SIG-M5 treated with dmso at 0.1 percent for 504 hours (cell line): ENCODE results near the gene RRBP1.

Experiments
- DNase-seq: peaks from one replicate; lab custom pipeline; 2025; ENCODE audit not compliant: unreplicated experiment; lab: John Stamatoyannopoulos, UW

RRBP1 gene

GRCh38 chr20:17624551-17625245 lies 57.3 kb downstream of the RRBP1 start:
- no peak for DNase-seq

- DNase-seq = no peak
Observed at GRCh38 chr20:17624070-17624469, 58.0 kb downstream of the RRBP1 start.

DNA sequence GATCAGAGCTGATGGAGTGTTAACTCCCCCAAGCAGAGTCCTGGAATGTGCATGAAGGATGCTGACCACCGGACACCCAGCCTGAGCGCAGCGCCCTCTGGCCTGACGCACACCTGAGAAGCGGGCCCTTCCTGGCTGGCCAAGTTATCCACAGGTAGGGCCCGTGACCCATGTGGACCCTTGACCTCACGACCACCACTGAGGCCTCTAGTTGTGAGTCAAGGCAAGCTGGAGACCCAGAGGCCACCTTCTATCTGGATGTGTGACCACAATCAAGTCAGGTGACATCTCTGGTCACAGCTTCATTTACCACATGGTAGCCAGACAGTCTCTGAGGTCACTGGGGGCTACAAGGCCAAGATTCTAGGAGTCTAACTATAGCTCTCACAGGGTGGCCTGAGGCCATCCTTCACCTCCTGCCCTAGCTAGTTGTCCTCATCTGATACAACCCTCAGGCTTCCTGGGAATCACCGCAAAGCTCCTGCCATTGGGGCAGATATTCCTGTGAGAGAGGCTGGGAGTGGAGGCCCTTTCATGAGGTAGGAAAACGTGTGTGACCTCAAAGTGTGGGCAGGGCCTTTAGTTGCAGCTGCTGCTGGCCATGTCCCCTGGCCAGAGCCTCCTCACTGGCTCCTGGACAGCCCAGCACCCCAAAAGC lies 59.1 kb downstream of the RRBP1 start:
- DNase-seq = no peak

GRCh38 chr20:17622086-17622850 lies 59.8 kb downstream of the RRBP1 start:
- no peak for DNase-seq

GRCh38 chr20:17621229-17621968 lies 60.6 kb downstream of the RRBP1 start:
- no peak for DNase-seq

GRCh38 chr20:17620371-17621228 lies 61.4 kb downstream of the RRBP1 start:
- no peak for DNase-seq

- no peak for DNase-seq
Observed at GRCh38 chr20:17619351-17620093, 62.5 kb downstream of the RRBP1 start.

- DNase-seq = no peak
Observed at GRCh38 chr20:17618673-17619013, 63.4 kb downstream of the RRBP1 start.

- no peak for DNase-seq
Observed at GRCh38 chr20:17617868-17618672, 64.0 kb downstream of the RRBP1 start.

DNA sequence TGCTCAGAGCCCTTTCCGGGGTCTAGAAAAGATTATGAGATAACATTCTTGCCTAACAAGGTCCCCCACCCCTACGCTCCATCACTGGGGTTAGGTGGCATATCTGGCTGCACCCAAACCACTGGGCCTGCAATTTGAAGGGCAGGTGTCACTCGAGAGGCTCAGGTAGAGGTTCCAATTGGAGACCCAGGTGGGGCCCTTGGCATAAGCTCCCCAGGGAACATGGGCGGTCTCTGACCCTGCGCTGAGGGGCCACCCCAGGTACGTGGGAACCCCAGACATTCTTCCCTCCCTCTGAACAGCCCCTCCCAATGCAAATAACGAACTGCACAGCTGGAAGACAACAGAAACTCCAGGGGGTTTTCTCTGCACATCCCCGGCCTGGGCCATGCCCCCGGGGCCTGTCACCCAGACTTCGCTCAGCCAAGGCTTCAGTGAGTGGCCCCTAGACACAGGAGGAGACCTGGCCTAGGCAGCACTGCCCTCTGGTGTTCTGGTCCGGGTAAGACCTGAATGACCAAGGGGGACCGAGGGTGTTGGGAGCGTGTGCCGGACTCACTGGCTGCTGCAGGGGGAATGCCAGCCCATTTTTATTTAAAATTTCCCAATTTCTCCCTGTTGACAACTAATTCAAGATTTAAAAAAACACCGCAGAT lies 64.7 kb downstream of the RRBP1 start:
- peak; percentile 35 for DNase-seq

DNA sequence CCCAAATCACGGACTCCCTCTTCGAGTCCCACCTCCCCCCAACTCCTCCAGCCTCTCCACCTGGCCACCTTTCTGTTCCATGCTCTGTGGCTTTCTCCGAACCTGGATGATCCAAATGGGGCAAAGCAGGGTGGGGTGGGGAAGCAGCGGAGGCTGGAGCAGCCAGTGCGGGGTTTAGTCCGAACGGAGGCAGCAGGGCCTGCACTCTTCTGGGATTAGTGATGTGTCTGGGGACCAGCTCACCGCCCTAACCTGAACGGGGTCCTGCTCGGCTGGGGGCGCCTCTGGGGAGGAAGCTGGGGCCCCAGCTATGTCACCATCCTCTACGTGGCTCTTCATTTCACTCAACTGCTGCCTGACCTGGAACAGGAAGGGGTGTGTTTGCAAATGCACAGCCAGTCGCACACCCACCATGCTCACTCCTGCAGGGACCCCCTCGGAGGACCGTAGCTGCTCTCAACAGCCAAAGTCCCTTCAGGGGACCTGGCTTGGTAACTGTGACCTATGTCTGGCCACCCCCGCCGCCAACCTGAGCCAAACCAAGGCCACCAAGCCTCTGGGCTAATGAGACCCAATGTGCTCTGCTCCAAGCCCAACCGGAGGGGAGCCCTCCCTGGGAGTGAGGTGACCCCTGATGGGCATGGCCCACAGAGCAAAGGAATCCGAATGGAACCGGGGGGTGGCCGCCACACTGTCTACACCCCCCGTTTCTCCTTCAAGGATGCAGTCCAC lies 65.4 kb downstream of the RRBP1 start:
- peak; percentile 18 for DNase-seq

DNA sequence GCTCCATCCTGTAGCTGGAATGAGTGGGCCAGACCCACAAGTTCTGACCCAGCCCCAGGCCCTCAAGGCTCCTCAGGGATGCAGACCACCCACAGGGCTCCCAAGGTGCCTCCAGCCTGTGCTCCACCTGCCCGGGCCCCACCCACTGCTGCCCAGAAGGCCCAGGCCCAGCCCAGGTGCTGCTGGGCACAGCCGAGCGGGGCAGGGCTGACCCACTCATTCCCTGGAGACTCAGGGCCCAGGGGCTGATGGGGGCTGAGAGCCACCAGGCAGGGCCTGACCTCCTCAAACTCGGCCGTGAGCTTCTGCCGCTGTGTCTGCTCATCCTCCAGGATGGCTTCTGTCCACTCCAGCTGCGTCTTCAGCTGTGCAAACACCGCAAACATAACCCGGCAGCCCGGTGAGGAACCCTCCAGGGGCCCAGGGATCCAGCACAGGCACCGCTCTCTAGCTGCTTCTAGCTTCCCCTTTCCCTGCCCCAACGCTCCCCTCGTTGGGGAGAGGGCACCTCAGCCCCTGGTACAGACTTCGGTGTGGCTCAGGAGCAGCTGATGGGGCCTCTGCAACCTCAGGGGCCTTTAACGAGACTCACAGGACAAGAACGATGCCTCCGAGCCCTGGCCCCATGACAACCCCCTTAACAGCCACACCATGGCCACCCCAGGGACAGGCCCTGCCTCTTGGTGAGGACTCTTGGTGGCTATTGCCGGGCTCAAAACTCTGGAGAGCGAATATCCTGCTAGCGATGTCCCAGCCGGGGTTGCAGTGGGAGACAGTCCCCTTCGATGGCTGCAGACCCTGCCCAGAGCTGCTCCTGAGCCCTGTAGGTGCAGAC lies 66.2 kb downstream of the RRBP1 start:
- peak; percentile 76 for DNase-seq

GRCh38 chr20:17614812-17615644 lies 67.0 kb downstream of the RRBP1 start:
- DNase-seq = peak; percentile 84

DNA sequence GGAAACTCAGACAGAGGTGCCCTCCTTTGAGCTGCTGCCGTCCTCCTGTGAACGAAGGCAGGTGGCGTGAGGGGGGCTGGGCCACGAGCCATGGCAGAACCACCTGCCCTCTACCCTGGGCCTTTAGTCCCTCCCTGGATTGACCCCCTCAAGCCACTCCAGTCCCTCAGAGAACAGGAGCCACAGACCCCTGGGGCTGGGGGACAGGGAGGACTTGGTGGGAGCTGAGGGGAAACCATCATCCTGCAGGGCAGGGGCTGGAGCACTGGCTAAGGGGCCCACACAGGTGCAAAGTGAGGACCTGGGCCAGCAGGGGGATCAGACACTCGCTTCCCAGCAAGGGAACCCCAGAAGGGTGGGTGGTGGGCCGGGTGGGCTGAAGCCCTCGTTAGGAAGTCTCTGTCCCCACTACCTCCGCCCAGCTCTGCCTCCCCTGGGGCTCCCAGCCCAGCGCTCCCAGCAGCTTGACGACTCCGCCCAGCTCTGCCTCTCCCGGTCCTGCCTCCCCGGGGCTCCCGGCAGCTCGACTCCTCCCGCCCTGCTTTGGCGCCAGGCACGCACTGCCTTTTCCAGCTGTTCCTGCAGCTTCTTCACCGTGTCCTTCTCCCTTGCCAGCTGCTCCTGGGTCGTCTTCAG lies 67.7 kb downstream of the RRBP1 start:
- DNase-seq = no peak

DNA sequence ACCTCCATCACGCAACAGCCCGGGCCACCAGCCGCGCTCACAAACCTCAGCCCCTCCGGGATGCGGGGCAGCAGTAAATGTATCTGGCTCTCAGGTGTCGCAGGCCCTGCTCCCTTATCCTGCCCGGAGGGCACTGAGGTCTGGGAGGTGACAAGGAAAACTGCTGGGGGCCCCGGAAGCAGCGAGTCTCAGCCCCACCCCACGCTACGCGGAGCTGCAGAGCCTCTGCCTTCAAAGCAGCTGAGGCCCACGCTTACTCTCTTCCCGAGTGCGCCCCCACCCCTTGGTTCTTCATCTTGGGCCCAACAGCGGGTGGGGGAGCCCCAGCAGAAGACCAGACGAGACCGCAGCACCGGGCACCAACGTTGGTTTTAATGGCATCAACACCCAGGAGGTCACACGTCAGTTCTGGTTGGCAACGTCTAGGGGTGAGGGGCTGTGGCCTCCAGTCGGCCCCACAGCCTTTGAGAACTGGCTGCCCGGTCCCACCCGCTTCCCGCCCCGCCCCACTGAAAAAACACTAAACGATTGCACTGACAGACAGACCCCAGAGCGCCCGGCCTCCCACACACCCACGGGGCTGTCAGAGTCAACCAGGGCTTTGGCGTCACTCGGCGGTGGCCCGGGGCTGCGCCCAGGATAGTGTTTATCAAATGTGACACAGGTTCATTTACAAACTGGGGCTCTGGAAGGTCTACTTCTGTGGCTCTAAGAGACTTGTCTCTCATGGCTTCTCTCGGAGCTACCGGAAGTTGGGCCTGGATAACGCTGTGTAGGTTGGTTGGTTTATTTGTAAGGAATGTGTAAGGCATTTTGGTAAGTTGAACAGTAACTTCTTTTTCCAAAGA lies 68.5 kb downstream of the RRBP1 start:
- no peak for DNase-seq
